ENCODE results near the gene TMED7.

The TMED7 gene

GRCh38 chr5:115607935-115608334 lies 17.9 kb downstream of the TMED7 start:
- H3K27me3 ChIP-seq (replicated peaks; ENCODE audit: control insufficient read depth, insufficient read depth, low read length, poor library complexity, severe bottlenecking): no peaks in the 10 kb centered on the region
- H3K4me1 ChIP-seq (ENCODE audit: control insufficient read depth, insufficient read depth, low read length, poor library complexity, severe bottlenecking): no peaks in the 10 kb centered on the region
- no peak for DNase-seq
- no peak overlapping the region for H3K4me3 ChIP-seq (ENCODE audit: insufficient read depth, low read depth, low read length, poor library complexity, severe bottlenecking)
- H3K36me3 ChIP-seq (ENCODE audit: control insufficient read depth, insufficient read depth, low read length): no peaks in the 10 kb centered on the region
- H3K9me3 ChIP-seq (ENCODE audit: control insufficient read depth, low read length): no peaks in the 10 kb centered on the region
- H3K27ac ChIP-seq (ENCODE audit: insufficient read depth, low read length, poor library complexity, severe bottlenecking): no peak overlapping the region

DNA sequence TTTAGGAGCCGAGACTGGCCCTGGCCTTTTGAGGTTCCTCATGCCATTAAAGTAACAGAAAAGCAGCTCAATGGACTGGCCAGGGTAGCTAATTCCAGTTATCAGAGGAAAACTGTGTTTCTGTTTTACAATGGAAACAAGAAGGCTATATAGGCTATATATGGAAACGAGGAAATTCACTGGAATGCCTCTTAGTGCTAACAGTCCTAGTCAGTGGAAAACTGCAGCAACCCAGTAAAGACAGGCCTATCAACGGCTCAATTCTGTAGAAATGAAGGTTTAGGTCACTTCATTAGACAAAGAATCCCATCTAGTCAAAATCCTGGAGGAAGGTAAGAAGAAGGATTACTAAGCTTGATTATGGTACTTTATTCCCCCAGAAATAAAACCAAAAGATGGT lies 20.4 kb downstream of the TMED7 start:
- no peaks in the 10 kb centered on the region for H3K36me3 ChIP-seq (ENCODE audit: control insufficient read depth, insufficient read depth, low read length)
- no peak overlapping the region for H3K4me3 ChIP-seq (ENCODE audit: insufficient read depth, low read depth, low read length, poor library complexity, severe bottlenecking)
- H3K4me1 ChIP-seq (ENCODE audit: control insufficient read depth, insufficient read depth, low read length, poor library complexity, severe bottlenecking): no peaks in the 10 kb centered on the region
- no peak overlapping the region for H3K27ac ChIP-seq (ENCODE audit: insufficient read depth, low read length, poor library complexity, severe bottlenecking)
- H3K9me3 ChIP-seq (ENCODE audit: control insufficient read depth, low read length): no peaks in the 10 kb centered on the region
- DNase-seq: no peak
- H3K27me3 ChIP-seq (replicated peaks; ENCODE audit: control insufficient read depth, insufficient read depth, low read length, poor library complexity, severe bottlenecking): no peaks in the 10 kb centered on the region

DNA sequence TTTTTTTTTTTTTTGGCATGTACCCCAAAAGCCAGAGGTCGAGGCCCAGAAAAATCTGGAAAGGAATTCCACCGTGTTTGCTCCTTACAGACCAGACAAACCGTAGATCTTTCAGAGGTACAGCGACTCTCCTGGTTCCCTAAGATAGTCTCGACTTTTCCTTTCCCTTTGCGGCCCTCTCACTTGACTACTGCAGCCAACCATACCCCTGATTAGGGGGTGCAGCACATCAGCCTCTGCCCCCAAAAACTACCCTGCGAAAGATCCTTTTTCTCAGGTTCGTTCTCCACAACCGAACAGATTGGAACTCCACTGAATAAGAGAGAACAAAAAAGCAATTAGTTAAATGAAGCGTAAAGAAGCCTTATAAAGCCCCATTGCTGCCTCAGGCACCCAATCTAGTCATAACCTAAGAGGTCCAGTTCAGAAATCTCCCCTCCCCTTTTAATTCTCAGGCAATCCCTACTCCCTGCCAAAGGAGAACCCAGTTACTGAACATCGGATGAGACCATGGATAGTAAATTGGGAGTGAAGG lies 23.2 kb downstream of the TMED7 start:
- H3K4me1 ChIP-seq (ENCODE audit: control insufficient read depth, insufficient read depth, low read length, poor library complexity, severe bottlenecking): no peaks in the 10 kb centered on the region
- peak overlapping the region; percentile 51 for H3K4me3 ChIP-seq (ENCODE audit: insufficient read depth, low read depth, low read length, poor library complexity, severe bottlenecking)
- no peaks in the 10 kb centered on the region for H3K36me3 ChIP-seq (ENCODE audit: control insufficient read depth, insufficient read depth, low read length)
- DNase-seq: no peak
- H3K9me3 ChIP-seq (ENCODE audit: control insufficient read depth, low read length): no peaks in the 10 kb centered on the region
- no peak overlapping the region for H3K27ac ChIP-seq (ENCODE audit: insufficient read depth, low read length, poor library complexity, severe bottlenecking)
- no peaks in the 10 kb centered on the region for H3K27me3 ChIP-seq (replicated peaks; ENCODE audit: control insufficient read depth, insufficient read depth, low read length, poor library complexity, severe bottlenecking)

- H3K36me3 ChIP-seq (ENCODE audit: control insufficient read depth, insufficient read depth, low read length): no peaks in the 10 kb centered on the region
- no peaks in the 10 kb centered on the region for H3K27me3 ChIP-seq (replicated peaks; ENCODE audit: control insufficient read depth, insufficient read depth, low read length, poor library complexity, severe bottlenecking)
- peak within 1 kb of the TSS; percentile 51 for H3K4me3 ChIP-seq (ENCODE audit: insufficient read depth, low read depth, low read length, poor library complexity, severe bottlenecking)
- DNase-seq: peak; percentile 37 to 42 (median 41)
- H3K27ac ChIP-seq (ENCODE audit: insufficient read depth, low read length, poor library complexity, severe bottlenecking): peak within 1 kb of the TSS; percentile 62
- no peaks in the 10 kb centered on the region for H3K4me1 ChIP-seq (ENCODE audit: control insufficient read depth, insufficient read depth, low read length, poor library complexity, severe bottlenecking)
- no peaks in the 10 kb centered on the region for H3K9me3 ChIP-seq (ENCODE audit: control insufficient read depth, low read length)
These were observed 23.9 kb downstream of the TMED7 start, which contains the start of gene TICAM2 for GRCh38 chr5:115601701-115602590. TSS of gene TICAM2 (minus strand) at chr5:115602479. CDS start at chr5:115581256, 21,223 bp downstream.

GRCh38 chr5:115600766-115601165 lies 25.1 kb downstream of the TMED7 start:
- no peaks in the 10 kb centered on the region for H3K36me3 ChIP-seq (ENCODE audit: control insufficient read depth, insufficient read depth, low read length)
- no peaks in the 10 kb centered on the region for H3K9me3 ChIP-seq (ENCODE audit: control insufficient read depth, low read length)
- H3K4me1 ChIP-seq (ENCODE audit: control insufficient read depth, insufficient read depth, low read length, poor library complexity, severe bottlenecking): no peaks in the 10 kb centered on the region
- no peak overlapping the region for H3K27ac ChIP-seq (ENCODE audit: insufficient read depth, low read length, poor library complexity, severe bottlenecking)
- no peak for DNase-seq
- H3K27me3 ChIP-seq (replicated peaks; ENCODE audit: control insufficient read depth, insufficient read depth, low read length, poor library complexity, severe bottlenecking): no peaks in the 10 kb centered on the region
- H3K4me3 ChIP-seq (ENCODE audit: insufficient read depth, low read depth, low read length, poor library complexity, severe bottlenecking): no peak overlapping the region

- Histone ChIP-seq H3K27me3 (replicated peaks; ENCODE audit: control insufficient read depth, insufficient read depth, low read length, poor library complexity, severe bottlenecking) (no peaks in the 10 kb centered on the region), H3K27ac (ENCODE audit: insufficient read depth, low read length, poor library complexity, severe bottlenecking) (no peak overlapping the region), H3K4me3 (ENCODE audit: insufficient read depth, low read depth, low read length, poor library complexity, severe bottlenecking) (no peak overlapping the region), H3K9me3 (ENCODE audit: control insufficient read depth, low read length) (no peaks in the 10 kb centered on the region), H3K4me1 (ENCODE audit: control insufficient read depth, insufficient read depth, low read length, poor library complexity, severe bottlenecking) (no peaks in the 10 kb centered on the region), H3K36me3 (ENCODE audit: control insufficient read depth, insufficient read depth, low read length) (no peaks in the 10 kb centered on the region)
- no peak for DNase-seq
These were observed 25.9 kb downstream of the TMED7 start for GRCh38 chr5:115599924-115600323.

- no peak for DNase-seq
- Histone ChIP-seq H3K4me3 (ENCODE audit: insufficient read depth, low read depth, low read length, poor library complexity, severe bottlenecking) (no peak overlapping the region), H3K27me3 (replicated peaks; ENCODE audit: control insufficient read depth, insufficient read depth, low read length, poor library complexity, severe bottlenecking) (no peaks in the 10 kb centered on the region), H3K27ac (ENCODE audit: insufficient read depth, low read length, poor library complexity, severe bottlenecking) (no peak overlapping the region), H3K36me3 (ENCODE audit: control insufficient read depth, insufficient read depth, low read length) (no peaks in the 10 kb centered on the region), H3K4me1 (ENCODE audit: control insufficient read depth, insufficient read depth, low read length, poor library complexity, severe bottlenecking) (no peaks in the 10 kb centered on the region), H3K9me3 (ENCODE audit: control insufficient read depth, low read length) (no peaks in the 10 kb centered on the region)
These were observed 26.3 kb downstream of the TMED7 start for GRCh38 chr5:115599502-115599901.

GRCh38 chr5:115594128-115595047 lies 31.4 kb downstream of the TMED7 start:
- Histone ChIP-seq H3K4me3 (ENCODE audit: insufficient read depth, low read depth, low read length, poor library complexity, severe bottlenecking) (no peak overlapping the region), H3K4me1 (ENCODE audit: control insufficient read depth, insufficient read depth, low read length, poor library complexity, severe bottlenecking) (no peaks in the 10 kb centered on the region), H3K9me3 (ENCODE audit: control insufficient read depth, low read length) (no peaks in the 10 kb centered on the region), H3K27ac (ENCODE audit: insufficient read depth, low read length, poor library complexity, severe bottlenecking) (no peak overlapping the region), H3K27me3 (replicated peaks; ENCODE audit: control insufficient read depth, insufficient read depth, low read length, poor library complexity, severe bottlenecking) (no peaks in the 10 kb centered on the region), H3K36me3 (ENCODE audit: control insufficient read depth, insufficient read depth, low read length) (no peaks in the 10 kb centered on the region)
- no peak for DNase-seq

DNA sequence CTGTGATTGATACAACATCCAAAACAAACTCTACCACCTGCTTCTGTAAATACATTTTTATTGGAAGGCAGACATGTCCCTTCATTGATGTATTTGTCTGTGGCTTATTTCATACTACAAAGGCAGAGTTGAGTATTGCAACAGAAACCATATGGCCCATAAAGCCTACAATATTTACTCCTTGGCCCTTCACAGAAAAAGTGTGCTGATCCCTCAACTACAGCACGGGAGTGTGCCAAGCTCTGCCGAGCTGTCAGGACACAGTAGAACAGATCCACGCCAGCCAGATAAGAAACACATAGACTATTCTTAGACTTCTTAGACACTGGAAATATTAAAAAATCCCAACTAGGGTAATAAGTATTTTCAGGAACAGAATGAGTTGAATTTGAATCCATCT lies 36.8 kb downstream of the TMED7 start:
- Histone ChIP-seq H3K27me3 (replicated peaks; ENCODE audit: control insufficient read depth, insufficient read depth, low read length, poor library complexity, severe bottlenecking) (no peaks in the 10 kb centered on the region), H3K4me1 (ENCODE audit: control insufficient read depth, insufficient read depth, low read length, poor library complexity, severe bottlenecking) (no peaks in the 10 kb centered on the region), H3K4me3 (ENCODE audit: insufficient read depth, low read depth, low read length, poor library complexity, severe bottlenecking) (no peak overlapping the region), H3K36me3 (ENCODE audit: control insufficient read depth, insufficient read depth, low read length) (no peaks in the 10 kb centered on the region), H3K27ac (ENCODE audit: insufficient read depth, low read length, poor library complexity, severe bottlenecking) (no peak overlapping the region), H3K9me3 (ENCODE audit: control insufficient read depth, low read length) (no peaks in the 10 kb centered on the region)
- no peak for DNase-seq
